Dendritic cell treated with granulocyte-macrophage colony-stimulating factor and Interleukin-4, amounts not matched to agents 40 ng/mL and 50 ng/mL, for 4 days (primary cell): Measurements from ENCODE around the gene TMEM250.
"Not testable (repeated sequence)": the region's sequence is repeated elsewhere in the genome, so short reads cannot be mapped to it uniquely, and the experiment has no call there.

Experiments used
- H3K27ac Mint-ChIP-seq: one replicate; pipeline ENCODE4 v1.8.0; 2022; ENCODE audit warnings: mild to moderate bottlenecking, mixed read lengths
- H3K27me3 Mint-ChIP-seq: one replicate; pipeline ENCODE4 v1.8.0; 2022; ENCODE audit warnings: mild to moderate bottlenecking, mixed read lengths
- H3K36me3 Mint-ChIP-seq: one replicate; pipeline ENCODE4 v1.8.0; 2022; ENCODE audit warnings: low read depth, mixed read lengths
- H3K4me1 Mint-ChIP-seq: one replicate; pipeline ENCODE4 v1.8.0; 2022; ENCODE audit warnings: low read depth, mixed read lengths
- H3K4me3 Mint-ChIP-seq: one replicate; pipeline ENCODE4 v1.8.0; 2022; ENCODE audit warnings: mild to moderate bottlenecking, moderate library complexity, mixed read lengths
- H3K9me3 Mint-ChIP-seq: one replicate; pipeline ENCODE4 v1.8.0; 2022; ENCODE audit warnings: mixed read lengths
- intact Hi-C: fragments of 100-400 bp; cut with micrococcal nuclease; formaldehyde crosslinking; loops from one replicate; pipeline ENCODE4 v1.15.0; 2022

Gene TMEM250

GRCh38 chr9:136151848-136152542 is 33.3 kb upstream of the TMEM250 start:
- intact Hi-C loops = no loop called here
- Mint-ChIP-seq H3K27me3 (peaks cover 5% of the 10 kb centered on the region), H3K36me3 (no peaks in the 10 kb centered on the region), H3K9me3 (no peaks in the 10 kb centered on the region), H3K4me3 (no peak overlapping the region), H3K4me1 (no peaks in the 10 kb centered on the region), H3K27ac (no peak overlapping the region)

GRCh38 chr9:136151214-136151804 is 32.6 kb upstream of the TMEM250 start:
- H3K27me3 Mint-ChIP-seq = peaks cover 2% of the 10 kb centered on the region
- H3K36me3 Mint-ChIP-seq = no peaks in the 10 kb centered on the region
- intact Hi-C loops = no loop called here
- H3K27ac Mint-ChIP-seq = no peak overlapping the region
- H3K4me1 Mint-ChIP-seq = no peaks in the 10 kb centered on the region
- H3K4me3 Mint-ChIP-seq = no peak overlapping the region
- H3K9me3 Mint-ChIP-seq = no peaks in the 10 kb centered on the region

GRCh38 chr9:136150664-136151213 is 32.1 kb upstream of the TMEM250 start:
- intact Hi-C loops, H3K4me3 Mint-ChIP-seq, H3K9me3 Mint-ChIP-seq, H3K4me1 Mint-ChIP-seq, H3K36me3 Mint-ChIP-seq, H3K27ac Mint-ChIP-seq, H3K27me3 Mint-ChIP-seq: not testable (repeated sequence)

GRCh38 chr9:136149853-136150252 is 31.2 kb upstream of the TMEM250 start:
- intact Hi-C loops = no loop called here
- Mint-ChIP-seq H3K4me1 (no peaks in the 10 kb centered on the region), H3K27me3 (peaks cover 4% of the 10 kb centered on the region), H3K4me3 (no peak overlapping the region), H3K36me3 (no peaks in the 10 kb centered on the region), H3K27ac (no peak overlapping the region), H3K9me3 (no peaks in the 10 kb centered on the region)

- H3K9me3 Mint-ChIP-seq = no peaks in the 10 kb centered on the region
- peaks cover 8% of the 10 kb centered on the region for H3K27me3 Mint-ChIP-seq
- H3K36me3 Mint-ChIP-seq = no peaks in the 10 kb centered on the region
- intact Hi-C loops = no loop called here
- no peak overlapping the region for H3K4me3 Mint-ChIP-seq
- no peak overlapping the region for H3K27ac Mint-ChIP-seq
- H3K4me1 Mint-ChIP-seq = no peaks in the 10 kb centered on the region
These were observed 30.7 kb upstream of the TMEM250 start for GRCh38 chr9:136149337-136149736.

GRCh38 chr9:136148766-136149165 is 30.1 kb upstream of the TMEM250 start:
- Mint-ChIP-seq H3K36me3 (no peaks in the 10 kb centered on the region), H3K27me3 (peaks cover 10% of the 10 kb centered on the region), H3K4me1 (no peaks in the 10 kb centered on the region), H3K4me3 (no peak overlapping the region), H3K27ac (no peak overlapping the region), H3K9me3 (no peaks in the 10 kb centered on the region)
- intact Hi-C loops = no loop called here

- Mint-ChIP-seq H3K36me3 (no peaks in the 10 kb centered on the region), H3K27me3 (peaks cover 10% of the 10 kb centered on the region), H3K27ac (no peak overlapping the region), H3K4me1 (no peaks in the 10 kb centered on the region), H3K9me3 (no peaks in the 10 kb centered on the region), H3K4me3 (no peak overlapping the region)
- intact Hi-C loops = no loop called here
These were observed 29.4 kb upstream of the TMEM250 start for GRCh38 chr9:136147890-136148714.

- H3K4me3 Mint-ChIP-seq = no peak overlapping the region
These were observed 28.6 kb upstream of the TMEM250 start for GRCh38 chr9:136147038-136147889.

GRCh38 chr9:136146126-136147037 is 27.7 kb upstream of the TMEM250 start:
- no peaks in the 10 kb centered on the region for H3K36me3 Mint-ChIP-seq
- intact Hi-C loops = no loop called here

More at GRCh38 chr9:136147038-136147889, 28.6 kb upstream of the TMEM250 start:
- Mint-ChIP-seq H3K27me3 (peaks cover 10% of the 10 kb centered on the region), H3K4me1 (no peaks in the 10 kb centered on the region), H3K9me3 (no peaks in the 10 kb centered on the region), H3K27ac (no peak overlapping the region), H3K36me3 (no peaks in the 10 kb centered on the region)
- intact Hi-C loops = no loop called here

GRCh38 chr9:136145580-136145979 is 26.9 kb upstream of the TMEM250 start:
- Mint-ChIP-seq H3K4me3 (no peak overlapping the region), H3K9me3 (no peaks in the 10 kb centered on the region), H3K27me3 (peaks cover 10% of the 10 kb centered on the region), H3K4me1 (no peaks in the 10 kb centered on the region), H3K27ac (no peak overlapping the region), H3K36me3 (no peaks in the 10 kb centered on the region)
- intact Hi-C loops = no loop called here

More at GRCh38 chr9:136146126-136147037, 27.7 kb upstream of the TMEM250 start:
- no peaks in the 10 kb centered on the region for H3K9me3 Mint-ChIP-seq
- H3K4me3 Mint-ChIP-seq = no peak overlapping the region
- no peaks in the 10 kb centered on the region for H3K4me1 Mint-ChIP-seq
- H3K27ac Mint-ChIP-seq = no peak overlapping the region
- peaks cover 10% of the 10 kb centered on the region for H3K27me3 Mint-ChIP-seq

GRCh38 chr9:136144450-136144849 is 25.8 kb upstream of the TMEM250 start:
- H3K4me1 Mint-ChIP-seq = no peaks in the 10 kb centered on the region
- H3K4me3 Mint-ChIP-seq = no peak overlapping the region
- H3K9me3 Mint-ChIP-seq = no peaks in the 10 kb centered on the region
- H3K27ac Mint-ChIP-seq = no peak overlapping the region
- intact Hi-C loops = no loop called here
- H3K36me3 Mint-ChIP-seq = no peaks in the 10 kb centered on the region
- peaks cover 10% of the 10 kb centered on the region for H3K27me3 Mint-ChIP-seq

- H3K27ac Mint-ChIP-seq = no peak overlapping the region
- peaks cover 14% of the 10 kb centered on the region for H3K27me3 Mint-ChIP-seq
- no peaks in the 10 kb centered on the region for H3K36me3 Mint-ChIP-seq
- no peak overlapping the region for H3K4me3 Mint-ChIP-seq
- H3K4me1 Mint-ChIP-seq = no peaks in the 10 kb centered on the region
- H3K9me3 Mint-ChIP-seq = no peaks in the 10 kb centered on the region
- intact Hi-C loops = no loop called here
These were observed 24.7 kb upstream of the TMEM250 start for GRCh38 chr9:136143215-136144001.
